Measurements from ENCODE around the gene INTS3.
A peak's percentile ranks its signal among the peaks of the same experiment; 100 is the strongest.
"Not testable (repeated sequence)": the region's sequence is repeated elsewhere in the genome, so short reads cannot be mapped to it uniquely, and the experiment has no call there.

Gene INTS3

DNA sequence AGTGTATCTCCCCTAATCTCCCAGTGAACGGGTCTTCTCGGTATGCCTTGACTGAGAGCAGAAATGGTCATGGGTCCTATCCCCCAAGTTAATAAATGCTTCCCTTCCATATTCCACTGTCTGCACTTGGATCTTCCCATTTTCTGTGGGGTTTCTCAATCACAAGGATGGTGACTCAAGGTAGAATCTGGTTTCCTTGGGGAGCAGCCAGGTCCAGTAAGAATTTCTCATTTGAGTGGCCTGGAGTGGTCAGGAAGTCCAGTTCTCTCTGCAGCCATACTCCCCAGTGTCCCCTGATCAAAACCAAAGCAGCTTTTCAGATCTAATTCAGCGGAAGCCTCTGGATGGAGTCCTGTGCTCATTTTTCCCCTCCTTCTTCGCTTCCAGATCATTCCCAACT is 32.6 kb downstream of the INTS3 start:
- no peak for DNase-seq

DNA sequence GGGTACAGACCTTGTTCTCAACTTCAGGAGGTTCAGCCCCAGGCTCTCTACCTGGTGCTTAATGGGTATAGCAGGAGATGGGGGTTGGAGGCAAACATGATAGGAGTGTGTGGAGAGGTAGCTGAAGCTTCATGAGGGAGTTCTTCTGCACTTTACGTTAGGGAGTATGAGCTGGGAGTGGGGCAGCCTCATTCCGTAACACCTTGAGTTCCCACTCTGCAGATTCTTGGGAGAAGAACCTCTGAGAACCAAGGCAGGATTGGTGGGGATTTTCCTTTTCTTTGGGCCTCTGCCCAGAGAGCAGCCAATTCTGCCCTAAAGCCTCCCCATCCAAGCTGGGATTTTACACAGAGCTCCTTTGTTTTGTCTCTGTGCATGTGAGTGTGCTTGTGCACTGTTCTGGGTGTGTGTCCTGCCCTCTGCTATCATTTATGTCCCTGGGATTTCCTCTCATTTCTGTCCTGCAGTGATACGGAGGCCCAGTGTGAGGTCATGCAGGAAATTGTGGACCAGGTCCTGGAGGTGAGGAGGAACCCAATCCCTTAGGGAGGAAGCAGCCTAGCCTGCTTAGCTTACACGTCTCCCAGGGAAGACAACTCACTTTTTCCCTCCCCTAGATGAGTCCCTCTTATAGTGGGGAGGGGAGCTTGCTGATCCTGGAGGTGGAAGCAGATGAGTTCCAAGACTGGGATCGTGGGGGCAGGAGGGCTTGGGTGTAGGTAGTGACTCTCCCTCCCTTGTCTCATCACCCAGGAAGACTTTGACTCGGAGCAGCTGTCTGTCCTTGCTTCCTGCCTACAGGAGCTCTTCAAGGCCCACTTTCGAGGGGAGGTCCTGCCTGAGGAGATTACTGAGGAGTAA is 35.7 kb downstream of the INTS3 start:
- no peak for DNase-seq

DNA sequence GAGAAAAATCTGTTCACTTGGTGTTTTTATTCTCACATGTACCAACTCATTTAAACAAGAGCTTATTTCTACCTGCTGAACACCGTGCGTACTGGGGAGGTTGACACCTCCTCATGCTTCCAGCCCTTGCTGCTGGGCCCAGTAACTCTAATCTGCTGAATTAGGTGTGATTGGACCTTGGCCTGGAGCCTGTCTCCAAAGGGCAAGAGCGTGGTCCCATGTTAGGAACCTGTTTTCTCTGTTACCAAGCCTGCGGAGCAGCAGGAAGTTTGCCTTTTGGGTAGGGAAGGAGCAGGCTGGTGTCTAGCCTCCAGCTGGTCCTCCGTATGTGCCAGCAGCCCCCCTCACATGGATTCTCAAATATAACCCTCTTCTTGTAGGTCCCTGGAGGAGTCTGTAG is 36.5 kb downstream of the INTS3 start:
- no peak for DNase-seq

DNA sequence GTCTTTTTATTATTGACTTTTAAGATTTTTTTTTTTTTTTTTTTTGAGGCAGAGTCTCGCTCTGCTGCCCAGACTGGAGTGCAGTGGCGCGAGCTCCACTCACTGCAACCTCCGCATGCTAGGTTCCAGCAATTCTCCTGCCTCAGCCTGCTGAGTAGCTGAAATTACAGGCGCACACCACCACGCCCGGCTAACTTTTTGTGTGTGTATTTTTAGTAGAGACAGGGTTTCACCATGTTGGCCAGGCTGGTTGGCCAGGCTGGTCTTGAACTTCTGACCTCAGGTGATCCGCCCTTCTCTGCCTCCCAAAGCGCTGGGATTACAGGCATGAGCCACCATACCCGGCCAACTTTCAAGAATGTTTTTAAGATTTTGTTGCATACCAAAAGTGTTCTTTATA is 38.8 kb downstream of the INTS3 start:
- DNase-seq, result not testable (repeated sequence)

DNA sequence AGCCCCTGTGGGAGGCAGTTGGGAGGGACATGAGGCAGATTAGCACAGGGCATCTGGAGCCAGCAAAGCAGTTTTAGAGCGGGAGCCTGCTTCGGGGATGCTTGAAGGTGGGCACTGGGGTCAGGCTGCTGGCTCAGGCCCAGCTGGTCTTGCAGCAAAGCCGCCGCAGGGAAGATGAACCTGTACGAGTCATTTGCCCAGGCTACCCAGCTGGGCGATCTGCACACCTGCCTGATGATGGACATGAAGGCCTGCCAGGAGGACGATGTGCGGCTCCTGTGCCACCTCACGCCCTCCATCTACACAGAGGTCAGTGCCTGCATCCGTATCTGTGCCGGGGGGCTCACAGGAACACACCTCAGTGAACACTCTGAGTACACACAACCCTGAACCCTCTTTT is 39.7 kb downstream of the INTS3 start:
- DNase-seq, result no peak

DNA sequence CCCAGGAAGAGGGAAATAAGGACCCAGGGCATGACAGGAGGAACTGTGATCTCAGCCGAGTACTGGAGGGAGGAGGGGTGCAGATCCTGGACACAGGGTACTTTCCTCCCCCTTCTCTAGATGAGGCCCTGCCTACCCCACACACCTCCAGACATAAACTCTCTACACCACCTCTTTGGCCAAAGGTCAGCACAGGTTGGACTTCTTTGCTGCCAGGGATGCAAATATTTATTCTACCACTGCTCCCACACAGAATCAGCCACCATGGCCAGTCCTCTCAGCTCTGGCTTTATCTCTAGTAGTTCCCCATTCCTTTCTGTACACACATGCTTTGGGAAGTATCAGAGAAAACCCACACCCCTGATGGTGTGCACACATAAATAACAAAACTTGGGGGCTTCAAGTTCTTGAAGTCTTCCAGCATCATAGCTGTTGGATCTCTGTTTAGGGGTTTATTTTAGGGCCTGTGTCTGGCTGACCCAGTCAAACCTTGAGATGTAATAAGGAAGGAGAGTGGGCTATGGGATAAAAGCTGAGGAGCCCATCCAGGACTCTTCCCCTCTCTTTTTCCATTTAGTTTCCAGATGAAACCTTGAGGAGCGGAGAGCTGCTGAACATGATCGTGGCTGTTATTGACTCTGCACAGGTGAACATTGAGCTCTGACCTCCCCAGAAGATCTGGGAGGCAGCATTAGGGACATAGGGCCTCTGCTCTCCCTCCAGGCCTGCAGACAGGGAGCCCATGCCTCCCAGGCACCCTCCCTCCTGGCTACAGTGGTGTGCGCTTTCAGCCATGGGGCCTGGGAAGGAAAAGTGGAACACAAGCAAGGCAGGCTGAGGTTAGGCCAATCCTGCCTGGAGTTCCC is 40.7 kb downstream of the INTS3 start:
- no peak for DNase-seq

DNA sequence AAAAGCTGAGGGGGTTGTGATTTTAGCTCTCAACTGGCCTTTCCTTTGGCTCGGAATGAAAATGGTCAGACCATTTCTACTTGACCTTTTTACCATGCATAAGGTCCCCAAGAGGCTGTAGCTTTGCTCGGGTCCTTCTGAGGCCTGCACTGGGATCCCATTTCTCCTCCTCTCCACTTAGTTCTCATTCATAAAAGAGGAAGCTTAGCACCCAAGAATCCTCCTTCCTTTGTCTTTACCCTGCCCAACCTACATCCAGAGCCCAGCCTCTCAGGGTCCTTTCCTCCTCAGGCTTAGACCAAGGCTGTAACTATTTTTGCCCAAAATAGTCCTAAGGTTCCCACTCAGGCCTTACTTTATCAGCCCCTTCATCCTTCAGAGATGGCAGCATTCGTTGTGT is 41.4 kb downstream of the INTS3 start:
- no peak for DNase-seq

DNA sequence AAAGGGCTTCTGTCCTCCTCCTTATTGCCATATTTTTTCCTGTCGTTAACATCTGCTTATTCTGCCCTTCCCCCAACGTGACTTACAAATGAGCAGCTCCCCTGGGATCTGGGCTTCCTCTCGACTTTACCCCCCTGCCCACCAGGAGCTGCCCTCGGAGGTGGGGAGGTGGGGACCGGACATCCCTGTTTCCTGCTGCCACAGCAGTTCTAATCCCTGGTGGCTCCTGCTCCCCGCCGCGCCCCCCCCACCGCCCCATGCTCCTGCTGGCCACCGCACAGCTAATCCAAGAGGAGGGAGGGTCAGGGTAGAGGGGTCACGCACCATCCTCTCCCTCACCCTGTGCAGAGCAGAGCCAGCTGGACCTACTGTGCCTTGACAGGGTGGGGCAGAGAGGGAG is 42.9 kb downstream of the INTS3 start:
- no peak for DNase-seq

DNA sequence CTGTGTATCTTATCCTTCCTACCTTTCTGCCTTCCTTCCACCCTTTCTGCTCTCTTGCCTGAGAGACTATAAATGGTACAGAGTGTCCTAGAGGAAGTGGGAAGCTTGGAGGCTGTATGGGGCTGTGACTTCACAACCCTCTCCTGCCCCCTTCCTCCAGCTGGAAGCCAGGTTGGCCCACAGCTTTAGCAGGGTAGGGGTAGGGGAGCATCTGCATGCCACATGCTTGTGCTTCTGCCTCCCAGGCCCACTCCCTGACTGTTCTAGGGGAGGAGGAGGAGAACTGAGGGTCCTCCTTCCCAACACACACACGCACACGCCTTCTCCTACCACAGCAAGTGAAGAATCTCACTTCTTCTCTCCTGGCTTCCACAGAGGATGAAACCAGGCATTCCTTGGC is 43.4 kb downstream of the INTS3 start:
- DNase-seq, result no peak

DNA sequence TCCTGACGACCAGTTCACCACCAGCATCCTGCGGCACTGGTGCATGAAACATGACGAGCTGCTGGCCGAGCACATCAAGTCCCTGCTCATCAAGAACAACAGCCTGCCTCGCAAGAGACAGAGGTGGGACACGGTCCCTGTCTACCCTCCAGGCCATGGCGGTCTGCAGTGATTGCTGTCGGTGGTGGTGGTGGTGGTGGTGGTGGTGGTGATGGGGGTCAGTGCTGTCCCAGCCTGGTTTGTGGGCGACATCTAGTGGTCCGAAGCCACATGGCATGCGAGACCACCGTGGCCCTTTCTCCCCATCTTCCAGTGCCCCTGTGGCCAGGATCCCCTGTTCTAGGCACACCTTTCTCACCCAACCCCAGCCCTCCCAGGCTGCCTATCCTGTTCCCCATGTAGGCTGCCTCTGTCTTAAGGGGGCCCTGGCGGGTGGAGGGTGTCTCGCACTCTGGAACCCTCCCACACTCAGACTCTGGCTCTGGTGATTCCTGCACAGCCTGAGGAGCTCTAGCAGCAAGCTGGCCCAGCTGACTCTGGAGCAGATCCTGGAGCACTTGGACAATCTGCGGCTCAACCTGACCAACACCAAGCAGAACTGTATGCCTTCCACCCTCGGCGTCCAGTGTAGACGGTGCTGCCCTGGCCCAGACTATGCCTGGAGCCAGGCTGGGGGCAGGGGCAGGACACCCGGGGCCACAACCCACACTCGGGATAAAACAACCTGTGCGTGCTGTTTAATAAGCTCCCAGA is 44.2 kb downstream of the INTS3 start:
- no peak for DNase-seq

DNA sequence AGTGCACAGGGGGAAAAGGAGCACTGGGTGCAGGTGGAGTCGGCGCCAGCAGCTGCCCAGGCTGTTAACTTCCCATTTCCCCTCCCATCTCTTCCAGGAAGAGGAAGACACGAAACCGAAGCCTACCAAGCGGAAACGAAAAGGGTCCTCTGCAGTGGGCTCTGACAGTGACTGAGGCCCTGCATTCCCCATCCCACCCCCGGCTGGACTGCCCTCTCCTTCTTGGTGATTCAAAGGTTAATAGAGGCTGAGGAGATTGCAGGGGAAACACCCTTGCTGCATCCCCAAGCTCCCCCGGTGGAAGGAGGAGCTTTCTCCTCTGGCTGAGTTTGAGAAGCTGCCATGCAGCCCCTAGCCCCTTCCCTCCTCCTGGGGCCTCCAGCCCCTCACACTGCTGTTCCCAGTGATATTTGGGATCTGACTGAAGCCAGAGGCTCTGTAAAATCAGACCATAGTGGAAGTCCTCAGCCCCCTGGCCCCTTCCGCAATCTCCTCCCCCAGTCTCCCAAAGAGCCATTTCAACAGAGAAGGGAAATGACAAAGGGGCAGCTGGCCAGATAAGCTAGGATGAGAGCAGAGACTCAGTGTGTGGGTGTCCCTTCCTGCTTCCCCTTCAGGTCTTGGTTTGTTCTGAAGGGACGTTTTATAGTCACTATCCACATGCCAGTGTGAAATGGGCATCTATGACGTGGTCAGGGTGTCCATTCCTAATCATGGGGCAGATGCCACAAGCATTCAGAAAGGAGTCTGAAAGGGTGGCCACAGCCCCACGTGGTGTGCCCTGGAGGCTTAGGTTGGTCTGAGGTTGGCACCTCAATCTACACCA is 45.5 kb downstream of the INTS3 start:
- DNase-seq, result no peak

DNA sequence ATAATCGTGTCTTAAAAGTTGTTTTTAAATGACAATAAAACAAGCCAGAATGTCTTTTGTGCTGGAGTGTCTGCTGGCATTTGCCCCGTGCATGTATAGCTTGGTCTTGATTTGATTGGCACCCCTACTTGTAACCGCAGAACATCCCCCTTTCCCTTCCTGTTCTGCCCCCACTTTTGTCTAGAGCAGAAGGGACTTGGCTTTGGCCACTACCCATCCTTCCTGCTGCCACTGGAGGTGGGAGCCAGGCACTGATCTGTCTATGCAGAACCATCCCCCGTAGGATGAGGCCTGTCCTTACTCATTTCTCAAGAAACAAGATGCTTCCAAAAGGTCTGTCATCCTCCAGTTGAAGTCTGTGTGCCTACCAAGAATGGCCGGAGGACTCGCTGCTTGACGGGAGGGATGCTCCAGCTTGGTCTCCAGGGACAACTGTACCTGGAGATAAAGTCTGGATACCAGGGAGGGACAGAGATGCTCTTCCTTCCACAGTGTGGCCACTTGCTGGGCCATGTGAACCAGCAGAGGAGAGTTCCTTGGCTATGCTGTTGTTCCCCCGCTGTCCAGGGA is 46.3 kb downstream of the INTS3 start:
- DNase-seq, result no peak

DNA sequence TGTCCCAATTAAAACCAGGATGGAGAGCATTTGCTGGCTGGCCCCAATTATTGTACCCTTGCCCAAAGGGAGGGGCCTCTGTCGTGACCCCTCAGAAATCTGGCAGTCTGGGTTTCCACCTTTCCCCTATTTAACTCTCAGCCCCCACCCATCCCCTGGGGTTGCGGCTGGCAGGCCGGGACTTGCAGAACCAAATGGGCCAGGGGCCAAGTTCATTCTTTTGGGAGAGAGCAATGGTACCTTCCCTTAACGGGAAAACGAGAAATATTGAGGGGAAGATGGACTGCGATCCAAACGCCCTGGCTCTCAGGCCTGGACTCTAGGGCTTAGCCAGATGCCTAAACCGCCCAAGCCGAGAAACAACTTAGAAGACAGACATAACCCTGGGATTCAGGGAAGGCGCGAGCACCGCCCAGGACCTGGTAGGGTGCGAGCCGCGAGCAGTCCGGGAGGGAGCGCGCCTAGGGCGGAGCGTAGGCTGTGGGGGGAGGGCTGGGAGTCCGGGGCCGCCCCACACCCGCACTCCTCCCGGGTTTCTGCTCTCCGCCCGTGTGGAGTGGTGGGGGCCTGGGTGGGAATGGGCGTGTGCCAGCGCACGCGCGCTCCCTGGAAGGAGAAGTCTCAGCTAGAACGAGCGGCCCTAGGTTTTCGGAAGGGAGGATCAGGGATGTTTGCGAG is 47.1 kb downstream of the INTS3 start, which contains the start of gene SLC27A3:
Gene SLC27A3, plus strand, starts transcription at position 628 of the 678 bp plus-strand sequence. CDS start 91 bp downstream, outside the sequence.
- peak; percentile 59 for DNase-seq

DNA sequence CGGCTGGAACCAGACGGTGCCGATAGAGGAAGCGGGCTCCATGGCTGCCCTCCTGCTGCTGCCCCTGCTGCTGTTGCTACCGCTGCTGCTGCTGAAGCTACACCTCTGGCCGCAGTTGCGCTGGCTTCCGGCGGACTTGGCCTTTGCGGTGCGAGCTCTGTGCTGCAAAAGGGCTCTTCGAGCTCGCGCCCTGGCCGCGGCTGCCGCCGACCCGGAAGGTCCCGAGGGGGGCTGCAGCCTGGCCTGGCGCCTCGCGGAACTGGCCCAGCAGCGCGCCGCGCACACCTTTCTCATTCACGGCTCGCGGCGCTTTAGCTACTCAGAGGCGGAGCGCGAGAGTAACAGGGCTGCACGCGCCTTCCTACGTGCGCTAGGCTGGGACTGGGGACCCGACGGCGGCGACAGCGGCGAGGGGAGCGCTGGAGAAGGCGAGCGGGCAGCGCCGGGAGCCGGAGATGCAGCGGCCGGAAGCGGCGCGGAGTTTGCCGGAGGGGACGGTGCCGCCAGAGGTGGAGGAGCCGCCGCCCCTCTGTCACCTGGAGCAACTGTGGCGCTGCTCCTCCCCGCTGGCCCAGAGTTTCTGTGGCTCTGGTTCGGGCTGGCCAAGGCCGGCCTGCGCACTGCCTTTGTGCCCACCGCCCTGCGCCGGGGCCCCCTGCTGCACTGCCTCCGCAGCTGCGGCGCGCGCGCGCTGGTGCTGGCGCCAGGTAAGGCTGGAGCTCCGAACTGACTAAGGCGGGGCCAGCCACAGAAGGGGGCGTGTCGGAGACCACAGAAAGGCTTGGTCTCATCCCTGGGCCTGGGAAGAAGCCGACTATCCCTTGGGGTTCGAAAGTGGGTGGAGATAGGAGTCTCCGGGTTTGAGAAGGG is 47.8 kb downstream of the INTS3 start:
- peak; percentile 47 for DNase-seq

DNA sequence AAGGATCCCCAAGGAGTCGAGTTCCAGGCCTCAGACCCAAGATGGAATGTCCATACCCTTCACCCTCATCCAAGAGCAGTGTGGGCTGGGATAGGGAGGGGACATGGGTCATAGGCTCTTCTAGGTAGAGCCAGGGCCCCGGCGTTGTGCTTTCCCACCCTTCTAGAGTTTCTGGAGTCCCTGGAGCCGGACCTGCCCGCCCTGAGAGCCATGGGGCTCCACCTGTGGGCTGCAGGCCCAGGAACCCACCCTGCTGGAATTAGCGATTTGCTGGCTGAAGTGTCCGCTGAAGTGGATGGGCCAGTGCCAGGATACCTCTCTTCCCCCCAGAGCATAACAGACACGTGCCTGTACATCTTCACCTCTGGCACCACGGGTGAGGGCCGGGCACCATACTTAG is 48.5 kb downstream of the INTS3 start:
- DNase-seq, result no peak

DNA sequence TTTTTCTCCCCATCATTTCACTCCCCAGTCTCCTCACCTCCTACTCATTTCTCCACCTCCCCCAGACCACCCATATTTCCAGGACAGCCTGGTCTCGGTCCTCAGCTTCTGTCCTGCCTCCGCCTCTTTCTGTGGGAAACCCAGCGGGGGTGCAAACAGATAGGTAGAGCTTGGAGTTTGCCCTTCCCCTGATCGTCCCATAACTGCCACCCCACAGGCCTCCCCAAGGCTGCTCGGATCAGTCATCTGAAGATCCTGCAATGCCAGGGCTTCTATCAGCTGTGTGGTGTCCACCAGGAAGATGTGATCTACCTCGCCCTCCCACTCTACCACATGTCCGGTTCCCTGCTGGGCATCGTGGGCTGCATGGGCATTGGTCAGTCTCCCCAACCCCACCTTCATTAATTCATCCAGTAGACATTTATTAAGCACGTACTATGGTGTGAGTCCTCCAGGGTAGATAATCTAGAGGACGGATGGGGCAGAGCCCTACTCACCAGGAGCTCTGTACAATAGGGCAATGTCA is 49.1 kb downstream of the INTS3 start:
- DNase-seq, result no peak

DNA sequence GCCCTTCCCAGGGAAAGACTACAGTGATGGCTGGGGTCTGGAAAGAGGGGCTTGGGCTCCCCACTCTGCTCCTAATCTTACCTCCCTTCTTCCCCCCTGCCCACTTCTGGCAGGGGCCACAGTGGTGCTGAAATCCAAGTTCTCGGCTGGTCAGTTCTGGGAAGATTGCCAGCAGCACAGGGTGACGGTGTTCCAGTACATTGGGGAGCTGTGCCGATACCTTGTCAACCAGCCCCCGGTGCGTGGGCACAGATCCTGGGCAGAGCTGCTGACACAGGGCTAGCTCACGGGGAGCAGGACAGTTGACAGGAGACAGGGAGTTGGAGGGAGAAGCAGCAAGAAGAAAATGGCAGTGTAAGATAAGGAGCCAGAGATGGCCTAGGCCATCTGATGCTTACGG is 49.8 kb downstream of the INTS3 start:
- no peak for DNase-seq

DNA sequence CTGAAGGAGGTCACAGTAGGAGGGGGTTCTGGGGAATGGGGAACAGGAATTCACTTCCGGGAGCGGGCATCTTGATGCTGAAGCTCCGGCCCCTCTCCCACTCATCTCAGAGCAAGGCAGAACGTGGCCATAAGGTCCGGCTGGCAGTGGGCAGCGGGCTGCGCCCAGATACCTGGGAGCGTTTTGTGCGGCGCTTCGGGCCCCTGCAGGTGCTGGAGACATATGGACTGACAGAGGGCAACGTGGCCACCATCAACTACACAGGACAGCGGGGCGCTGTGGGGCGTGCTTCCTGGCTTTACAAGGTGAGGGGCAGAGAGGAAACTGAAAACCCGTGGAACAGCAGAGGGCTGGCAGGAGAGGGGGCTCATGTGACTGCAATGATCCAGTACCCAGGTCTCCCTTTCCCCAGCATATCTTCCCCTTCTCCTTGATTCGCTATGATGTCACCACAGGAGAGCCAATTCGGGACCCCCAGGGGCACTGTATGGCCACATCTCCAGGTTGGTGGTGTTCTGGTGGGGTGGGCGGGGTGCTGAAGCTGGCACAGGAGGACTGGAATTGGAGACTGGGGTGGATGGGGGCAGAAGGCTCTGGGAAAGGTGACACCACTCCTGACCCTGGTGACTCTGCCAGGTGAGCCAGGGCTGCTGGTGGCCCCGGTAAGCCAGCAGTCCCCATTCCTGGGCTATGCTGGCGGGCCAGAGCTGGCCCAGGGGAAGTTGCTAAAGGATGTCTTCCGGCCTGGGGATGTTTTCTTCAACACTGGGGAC is 50.4 kb downstream of the INTS3 start:
- DNase-seq, result no peak

DNA sequence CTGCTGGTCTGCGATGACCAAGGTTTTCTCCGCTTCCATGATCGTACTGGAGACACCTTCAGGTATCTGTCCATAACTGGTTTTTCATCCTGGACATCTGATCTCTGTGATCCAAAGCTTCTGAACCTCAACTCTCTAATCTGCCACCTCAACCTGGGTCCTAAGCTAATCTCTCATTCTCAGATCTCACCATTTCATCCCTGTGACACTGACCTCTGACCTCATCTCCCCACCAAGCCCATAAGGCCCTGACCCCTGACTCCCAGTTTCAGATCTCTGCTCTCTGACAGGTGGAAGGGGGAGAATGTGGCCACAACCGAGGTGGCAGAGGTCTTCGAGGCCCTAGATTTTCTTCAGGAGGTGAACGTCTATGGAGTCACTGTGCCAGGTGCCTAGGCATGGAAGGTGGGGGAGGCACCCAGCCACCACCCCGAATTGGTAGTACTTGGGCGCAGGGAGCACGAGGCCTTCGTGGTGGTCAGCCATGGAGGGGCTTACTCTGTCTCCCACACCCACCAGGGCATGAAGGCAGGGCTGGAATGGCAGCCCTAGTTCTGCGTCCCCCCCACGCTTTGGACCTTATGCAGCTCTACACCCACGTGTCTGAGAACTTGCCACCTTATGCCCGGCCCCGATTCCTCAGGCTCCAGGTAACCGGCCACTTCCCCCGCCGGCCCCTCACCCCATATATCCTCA is 51.1 kb downstream of the INTS3 start:
- DNase-seq, result no peak

Measured in SHP77 treated with DMSO at 0.1 percent for 48 hours (cell line).